CD4-positive, alpha-beta memory T cell (primary cell): Measurements from ENCODE around the gene GRK5. TPM values are rescaled to one million over a fixed set of nuclear protein-coding genes. Genes with fewer than 3 reads are reported as not detected.

Source experiments
- CTCF ChIA-PET: fragments of 350-600 bp; sonication (Branson Sonifier 250); formaldehyde crosslinking; loops from one replicate; lab custom pipeline; 2021; ENCODE audit warnings: inconsistent platforms; ENCODE audit not compliant: partially characterized antibody; lab: Charles Lee
- POLR2A ChIA-PET: fragments of 350-600 bp; sonication (Branson Sonifier 250); formaldehyde crosslinking; loops from one replicate; lab custom pipeline; 2021; ENCODE audit not compliant: partially characterized antibody; lab: Charles Lee
- DNase-seq, 5 donors: peaks; one replicate each; pipeline versions ENCODE4 v3.0.0 to v3.0.0-alpha.2; 2020 to 2022; ENCODE audit warnings: mixed read lengths in 1 of 5
- H3K27ac ChIP-seq: one replicate; pipeline ENCODE4 v1.7.0; 2013; ENCODE audit warnings: low read depth, low read length
- H3K27me3 ChIP-seq: 2 replicates; pipeline ENCODE4 v1.7.0; 2013; ENCODE audit warnings: mild to moderate bottlenecking, low read length, moderate library complexity; ENCODE audit not compliant: insufficient read depth
- H3K36me3 ChIP-seq: 2 replicates; pipeline ENCODE4 v1.7.0; 2013; ENCODE audit warnings: mild to moderate bottlenecking, low read length, moderate library complexity; ENCODE audit not compliant: insufficient read depth
- H3K4me1 ChIP-seq: 2 replicates; pipeline ENCODE4 v1.7.0; 2013; ENCODE audit warnings: mild to moderate bottlenecking, low read length, moderate library complexity; ENCODE audit not compliant: insufficient read depth
- H3K4me3 ChIP-seq, 2 donors: one replicate each; pipeline ENCODE4 v1.7.0; 2013; ENCODE audit warnings: low read length in 2 of 2, mild to moderate bottlenecking in 1 of 2
- H3K9me3 ChIP-seq, 2 donors: one replicate each; pipeline ENCODE4 v1.7.0; 2013; ENCODE audit warnings: low read length in 2 of 2, control low read depth in 1 of 2; ENCODE audit not compliant: control insufficient read depth in 1 of 2
- H3K27ac Mint-ChIP-seq, 7 donors: one replicate each; pipeline ENCODE4 v1.8.0; 2020 to 2021; ENCODE audit warnings: mixed read lengths in 7 of 7, mild to moderate bottlenecking in 6 of 7, inconsistent platforms in 3 of 7, moderate library complexity in 3 of 7
- H3K27me3 Mint-ChIP-seq, 2 donors: one replicate each; pipeline ENCODE4 v1.8.0; 2020 to 2021; ENCODE audit warnings: mixed read lengths in 2 of 2
- H3K36me3 Mint-ChIP-seq, 2 donors: one replicate each; pipeline ENCODE4 v1.8.0; 2020 to 2021; ENCODE audit warnings: mixed read lengths in 2 of 2, inconsistent platforms in 1 of 2, mild to moderate bottlenecking in 1 of 2
- H3K4me1 Mint-ChIP-seq, 4 donors: one replicate each; pipeline ENCODE4 v1.8.0; 2020 to 2021; ENCODE audit warnings: mixed read lengths in 4 of 4, mild to moderate bottlenecking in 1 of 4
- H3K4me3 Mint-ChIP-seq, 8 donors: one replicate each; pipeline ENCODE4 v1.8.0; 2020 to 2021; ENCODE audit warnings: mixed read lengths in 8 of 8, mild to moderate bottlenecking in 7 of 8, moderate library complexity in 6 of 8, inconsistent platforms in 3 of 8
- H3K9me3 Mint-ChIP-seq, 8 donors: one replicate each; pipeline ENCODE4 v1.8.0; 2020 to 2021; ENCODE audit warnings: mixed read lengths in 8 of 8, mild to moderate bottlenecking in 5 of 8, inconsistent platforms in 3 of 8, moderate library complexity in 1 of 8
- intact Hi-C: fragments of 100-400 bp; cut with micrococcal nuclease; formaldehyde crosslinking; loops from one replicate; pipeline ENCODE4 v1.15.1; 2023
- polyA plus RNA-seq, 2 donors: library from polyadenylated mRNA; unstranded; fragments of 300-500 nt; fragmentation: Illumina TruSeq; gene quantifications; one replicate each; pipeline ENCODE4 v1.2.3, GENCODE V29; 2021
- total RNA-seq, 2 experiments: library from RNA; stranded (reverse); gene quantifications; one replicate each; pipeline ENCODE4 v1.2.3, GENCODE V29; 2021

Gene GRK5
- total and polyA plus RNA-seq, 4 experiments from 2014 or later = 7.6 to 27.9 (median 18.6) TPM

GRCh38 chr10:119419931-119420330 lies 212.6 kb downstream of the GRK5 start:
- intact Hi-C loops = loop anchor here (5.0 kb wide), 1 partner anchor 113 kb away; no protein-coding TSS in a partner anchor
- H3K27me3 Mint-ChIP-seq = no peaks in the 10 kb centered on the region
- POLR2A ChIA-PET = interaction anchor here (1.2 kb wide), 2 partner anchors 15 to 36 kb away, joined by 3 read pairs; no protein-coding TSS in a partner anchor
- CTCF ChIA-PET = interaction anchor here (1.0 to 6.3 kb wide), 4 partner anchors 69 to 220 kb away, joined by 3 to 52 read pairs (median 19); partner anchors contain the start of gene GRK5
- peaks cover 0 to 3% (median 1%) of the 10 kb centered on the region in 4 donors for H3K4me1 Mint-ChIP-seq
- no peaks in the 10 kb centered on the region for H3K4me1 ChIP-seq
- H3K27ac Mint-ChIP-seq = peak overlapping the region in 1 of 7 donors; percentile 32
- no peak overlapping the region for H3K4me3 ChIP-seq
- no peak overlapping the region for H3K4me3 Mint-ChIP-seq
- peaks cover 0 to 10% of the 10 kb centered on the region in 2 donors for H3K36me3 Mint-ChIP-seq
- no peaks in the 10 kb centered on the region for H3K27me3 ChIP-seq
- H3K9me3 Mint-ChIP-seq = no peaks in the 10 kb centered on the region
- no peak for DNase-seq
- no peaks in the 10 kb centered on the region for H3K9me3 ChIP-seq
- H3K27ac ChIP-seq = no peak overlapping the region
- peaks cover 2% of the 10 kb centered on the region for H3K36me3 ChIP-seq

GRCh38 chr10:119420950-119421875 lies 213.8 kb downstream of the GRK5 start:
- no peaks in the 10 kb centered on the region for H3K9me3 Mint-ChIP-seq
- H3K4me3 Mint-ChIP-seq = no peak overlapping the region
- H3K36me3 Mint-ChIP-seq = peaks cover 0 to 18% of the 10 kb centered on the region in 2 donors

GRCh38 chr10:119421891-119422681 lies 214.7 kb downstream of the GRK5 start:
- H3K4me3 ChIP-seq = no peak overlapping the region
- peaks cover 0 to 3% (median 0%) of the 10 kb centered on the region in 4 donors for H3K4me1 Mint-ChIP-seq
- peaks cover 6% of the 10 kb centered on the region for H3K36me3 ChIP-seq
- intact Hi-C loops = no loop called here
- H3K9me3 Mint-ChIP-seq = no peaks in the 10 kb centered on the region
- H3K9me3 ChIP-seq = no peaks in the 10 kb centered on the region
- H3K27ac Mint-ChIP-seq = no peak overlapping the region
- H3K27me3 ChIP-seq = no peaks in the 10 kb centered on the region
- DNase-seq = no peak
- CTCF ChIA-PET = interaction anchor here (0.9 to 2.2 kb wide), 5 partner anchors 23 to 437 kb away, joined by 3 to 9 read pairs (median 5); no protein-coding TSS in a partner anchor
- H3K4me1 ChIP-seq = no peaks in the 10 kb centered on the region
- no peaks in the 10 kb centered on the region for H3K27me3 Mint-ChIP-seq
- POLR2A ChIA-PET = interaction anchor here (1.6 kb wide), 1 partner anchor 215 kb away, joined by 6 read pairs; no protein-coding TSS in a partner anchor
- no peak overlapping the region for H3K4me3 Mint-ChIP-seq
- H3K36me3 Mint-ChIP-seq = peaks cover 0 to 18% of the 10 kb centered on the region in 2 donors
- H3K27ac ChIP-seq = no peak overlapping the region

More at GRCh38 chr10:119420950-119421875, 213.8 kb downstream of the GRK5 start:
- DNase-seq = no peak
- no peaks in the 10 kb centered on the region for H3K4me1 ChIP-seq
- peaks cover 6% of the 10 kb centered on the region for H3K36me3 ChIP-seq
- H3K27ac Mint-ChIP-seq = peak overlapping the region in 2 of 7 donors; percentile 51 to 80
- no peak overlapping the region for H3K4me3 ChIP-seq
- peaks cover 0 to 3% (median 1%) of the 10 kb centered on the region in 4 donors for H3K4me1 Mint-ChIP-seq
- POLR2A ChIA-PET = interaction anchor here (1.6 kb wide), 1 partner anchor 215 kb away, joined by 6 read pairs; no protein-coding TSS in a partner anchor
- no peaks in the 10 kb centered on the region for H3K27me3 ChIP-seq
- H3K27ac ChIP-seq = no peak overlapping the region
- no peaks in the 10 kb centered on the region for H3K9me3 ChIP-seq
- intact Hi-C loops = no loop called here
- CTCF ChIA-PET = interaction anchor here (0.9 to 3.7 kb wide), 5 partner anchors 24 to 222 kb away, joined by 4 to 34 read pairs (median 7); no protein-coding TSS in a partner anchor
- no peaks in the 10 kb centered on the region for H3K27me3 Mint-ChIP-seq

- no peaks in the 10 kb centered on the region for H3K9me3 Mint-ChIP-seq
- Histone ChIP-seq H3K4me3 (no peak overlapping the region), H3K4me1 (peaks cover 2% of the 10 kb centered on the region), H3K27me3 (no peaks in the 10 kb centered on the region), H3K27ac (no peak overlapping the region), H3K9me3 (no peaks in the 10 kb centered on the region), H3K36me3 (peaks cover 8% of the 10 kb centered on the region)
- no peak overlapping the region for H3K4me3 Mint-ChIP-seq
- intact Hi-C loops = no loop called here
- no peak overlapping the region for H3K27ac Mint-ChIP-seq
- ChIA-PET POLR2A (interaction anchor here (1.6 kb wide), 1 partner anchor 216 kb away, joined by 6 read pairs; no protein-coding TSS in a partner anchor), CTCF (interaction anchor here (0.9 to 2.2 kb wide), 5 partner anchors 22 to 437 kb away, joined by 3 to 9 read pairs (median 5); no protein-coding TSS in a partner anchor)
- no peak for DNase-seq
- H3K4me1 Mint-ChIP-seq = peaks cover 0 to 3% (median 0%) of the 10 kb centered on the region in 4 donors
- no peaks in the 10 kb centered on the region for H3K27me3 Mint-ChIP-seq
- peaks cover 0 to 18% of the 10 kb centered on the region in 2 donors for H3K36me3 Mint-ChIP-seq
Measured at GRCh38 chr10:119422682-119423509, 215.5 kb downstream of the GRK5 start.

GRCh38 chr10:119423510-119424257 lies 216.3 kb downstream of the GRK5 start:
- H3K27ac Mint-ChIP-seq = no peak overlapping the region
- Histone ChIP-seq H3K27me3 (no peaks in the 10 kb centered on the region), H3K36me3 (peaks cover 8% of the 10 kb centered on the region), H3K27ac (no peak overlapping the region), H3K4me3 (no peak overlapping the region), H3K4me1 (peaks cover 10% of the 10 kb centered on the region), H3K9me3 (no peaks in the 10 kb centered on the region)
- POLR2A ChIA-PET = interaction anchor here (1.1 kb wide), 1 partner anchor 119 kb away, joined by 3 read pairs; the partner anchor contains the start of gene RGS10
- no peaks in the 10 kb centered on the region for H3K27me3 Mint-ChIP-seq
- H3K9me3 Mint-ChIP-seq = no peaks in the 10 kb centered on the region
- H3K36me3 Mint-ChIP-seq = peaks cover 0 to 23% of the 10 kb centered on the region in 2 donors
- peaks cover 0 to 7% (median 3%) of the 10 kb centered on the region in 4 donors for H3K4me1 Mint-ChIP-seq
- CTCF ChIA-PET = interaction anchor here (0.8 to 2.2 kb wide), 3 partner anchors 15 to 119 kb away, joined by 3 to 7 read pairs (median 6); partner anchors contain the start of gene RGS10
- no peak overlapping the region for H3K4me3 Mint-ChIP-seq
- intact Hi-C loops = no loop called here
- DNase-seq = no peak
